Osteoblast (primary cell): ENCODE data around the gene MAPRE2. TPM values are rescaled to one million over a fixed set of nuclear protein-coding genes. Genes with fewer than 3 reads are reported as not detected.

Experiments used
- DNase-seq: peaks from one replicate; pipeline ENCODE4 v3.0.0; 2011; ENCODE audit warnings: low spot score, mixed read lengths; ENCODE audit not compliant: insufficient read length; ENCODE audit errors: missing footprints
- H2AFZ ChIP-seq: 2 replicates; pipeline ENCODE4 v1.6.0; 2011; ENCODE audit warnings: mild to moderate bottlenecking, low read length
- H3K27ac ChIP-seq: 2 replicates; pipeline ENCODE4 v1.5.1; 2011; ENCODE audit warnings: mild to moderate bottlenecking, low read depth, low read length, moderate library complexity
- H3K27me3 ChIP-seq: 2 replicates; pipeline ENCODE4 v1.6.0; 2012; ENCODE audit warnings: mild to moderate bottlenecking, control low read depth, inconsistent platforms, low read length, moderate library complexity; ENCODE audit not compliant: insufficient read depth
- H3K36me3 ChIP-seq: 2 replicates; pipeline ENCODE4 v1.5.1; 2011; ENCODE audit warnings: mild to moderate bottlenecking, low read length, control low read depth, moderate library complexity; ENCODE audit not compliant: insufficient read depth
- H3K4me1 ChIP-seq: 2 replicates; pipeline ENCODE4 v1.5.1; 2011; ENCODE audit warnings: mild to moderate bottlenecking, low read length, control low read depth, moderate library complexity; ENCODE audit not compliant: insufficient read depth
- H3K4me2 ChIP-seq: 2 replicates; pipeline ENCODE4 v1.6.0; 2011; ENCODE audit warnings: mild to moderate bottlenecking, low read length; ENCODE audit not compliant: insufficient read depth
- H3K4me3 ChIP-seq: fragments of 200-600 bp; sonication (generic); 3 replicates; pipeline ENCODE4 v1.5.1; 2012; ENCODE audit warnings: mild to moderate bottlenecking, low read length, inconsistent platforms; ENCODE audit not compliant: insufficient read depth
- H3K79me2 ChIP-seq: 2 replicates; pipeline ENCODE4 v1.6.0; 2012; ENCODE audit warnings: mild to moderate bottlenecking, low read length, control low read depth, inconsistent platforms; ENCODE audit not compliant: insufficient read depth
- H3K9me3 ChIP-seq: 2 replicates; pipeline ENCODE4 v1.5.1; 2011; ENCODE audit warnings: low read depth, low read length, control low read depth
- H4K20me1 ChIP-seq: 2 replicates; pipeline ENCODE4 v1.6.0; 2012; ENCODE audit warnings: mild to moderate bottlenecking, low read length, control low read depth; ENCODE audit not compliant: insufficient read depth
- CTCF ChIP-seq: IDR thresholded peaks from 2 replicates; pipeline ENCODE4 v1.5.1; 2011; ENCODE audit warnings: mild to moderate bottlenecking, low read depth, low read length, moderate library complexity; ENCODE audit errors: extremely low read depth
- total RNA-seq: library from RNA; depleted of rRNA; stranded (reverse); fragments of >200 nt; gene quantifications from 2 replicates; pipeline ENCODE4 v1.2.3, GENCODE V29; 2012

MAPRE2 gene
- total RNA-seq, 1 donor: 21.7 TPM

GRCh38 chr18:35136885-35137284 lies 95.7 kb downstream of the MAPRE2 start:
- Histone ChIP-seq H3K27me3 (no peaks in the 10 kb centered on the region), H3K27ac (no peak overlapping the region), H3K9me3 (no peaks in the 10 kb centered on the region), H4K20me1 (no peaks in the 10 kb centered on the region), H3K4me1 (no peaks in the 10 kb centered on the region), H3K36me3 (no peaks in the 10 kb centered on the region), H3K4me3 (no peak overlapping the region), H3K4me2 (no peak overlapping the region), H2AFZ (no peak overlapping the region), H3K79me2 (no peaks in the 10 kb centered on the region)
- no peak for TF ChIP-seq CTCF
- no peak for DNase-seq

- no peak overlapping the region for H3K4me3 ChIP-seq
- no peaks in the 10 kb centered on the region for H3K9me3 ChIP-seq
- no peak for TF ChIP-seq CTCF
- H3K79me2 ChIP-seq: no peaks in the 10 kb centered on the region
- no peak overlapping the region for H3K4me2 ChIP-seq
- no peak overlapping the region for H2AFZ ChIP-seq
- H3K36me3 ChIP-seq: no peaks in the 10 kb centered on the region
- no peaks in the 10 kb centered on the region for H3K4me1 ChIP-seq
- no peaks in the 10 kb centered on the region for H4K20me1 ChIP-seq
- no peak for DNase-seq
- H3K27me3 ChIP-seq: no peaks in the 10 kb centered on the region
- H3K27ac ChIP-seq: no peak overlapping the region
Observed at GRCh38 chr18:35137632-35138031, 96.4 kb downstream of the MAPRE2 start.

GRCh38 chr18:35138773-35139172 lies 97.6 kb downstream of the MAPRE2 start:
- no peaks in the 10 kb centered on the region for H4K20me1 ChIP-seq
- DNase-seq: no peak

GRCh38 chr18:35139517-35139916 lies 98.3 kb downstream of the MAPRE2 start:
- no peak for TF ChIP-seq CTCF
- H3K4me1 ChIP-seq: no peaks in the 10 kb centered on the region
- no peak for DNase-seq
- H3K4me3 ChIP-seq: no peak overlapping the region
- no peaks in the 10 kb centered on the region for H3K79me2 ChIP-seq
- no peak overlapping the region for H3K4me2 ChIP-seq
- no peak overlapping the region for H3K27ac ChIP-seq
- no peaks in the 10 kb centered on the region for H3K9me3 ChIP-seq
- H3K36me3 ChIP-seq: no peaks in the 10 kb centered on the region
- no peaks in the 10 kb centered on the region for H3K27me3 ChIP-seq
- no peaks in the 10 kb centered on the region for H4K20me1 ChIP-seq
- no peak overlapping the region for H2AFZ ChIP-seq

More at GRCh38 chr18:35138773-35139172, 97.6 kb downstream of the MAPRE2 start:
- Histone ChIP-seq H3K4me1 (no peaks in the 10 kb centered on the region), H3K4me2 (no peak overlapping the region), H3K36me3 (no peaks in the 10 kb centered on the region), H3K79me2 (no peaks in the 10 kb centered on the region), H3K27ac (no peak overlapping the region), H2AFZ (no peak overlapping the region), H3K27me3 (no peaks in the 10 kb centered on the region), H3K4me3 (no peak overlapping the region), H3K9me3 (no peaks in the 10 kb centered on the region)
- TF ChIP-seq CTCF: no peak
